Endothelial cell of umbilical vein (primary cell): ENCODE results near the gene TBCD. TPM values are rescaled to one million over a fixed set of nuclear protein-coding genes. Genes with fewer than 3 reads are reported as not detected.

Experiments
- BruUV-seq: library from RNA; stranded (reverse); fragments of 400-500 nt; replicated peaks from 2 replicates; lab custom pipeline; 2021; lab: Mats Ljungman, UMichigan
- CTCF ChIA-PET: fragments of 300-600, 350-600 bp; sonication (Branson Sonifier 250); formaldehyde crosslinking; loops from one replicate; lab custom pipeline; 2021; ENCODE audit warnings: antibody characterized with exemption, inconsistent platforms; lab: Charles Lee
- POLR2A ChIA-PET: fragments of 300-600, 350-600 bp; sonication (Branson Sonifier 250); formaldehyde crosslinking; loops from one replicate; lab custom pipeline; 2021; ENCODE audit warnings: antibody characterized with exemption, inconsistent platforms; lab: Charles Lee
- DNase-seq: peaks from one replicate; pipeline ENCODE4 v3.0.0-alpha.2; 2011; ENCODE audit warnings: low read depth, low spot score
- FAIRE-seq: peaks from 2 replicates; lab custom pipeline; 2011; peaks lifted over from hg19 to GRCh38; lab: Jason Lieb, UNC
- H2AFZ ChIP-seq: 2 replicates; pipeline ENCODE4 v1.6.0; 2012; ENCODE audit warnings: low read depth, low read length, control low read depth, inconsistent platforms
- H3K27ac ChIP-seq: 2 replicates; pipeline ENCODE4 v1.5.1; 2011; ENCODE audit warnings: low read depth, mild to moderate bottlenecking, control low read depth, low read length, moderate library complexity; ENCODE audit not compliant: insufficient read depth
- H3K27me3 ChIP-seq, 2 experiments: 2 replicates each; pipeline versions ENCODE4 v1.6.0 to v1.6.1; 2011; ENCODE audit warnings: low read length in 2 of 2, mixed read lengths in 1 of 2; ENCODE audit not compliant: control insufficient read depth in 2 of 2, insufficient read depth in 2 of 2
- H3K36me3 ChIP-seq, 2 experiments: 2 replicates in 1 of 2; 3 replicates in 1 of 2; pipeline ENCODE4 v1.5.1; 2011; ENCODE audit warnings: low read length in 2 of 2, mild to moderate bottlenecking in 1 of 2, moderate library complexity in 1 of 2; ENCODE audit not compliant: control insufficient read depth in 2 of 2, insufficient read depth in 2 of 2; ENCODE audit errors: extremely low read depth in 1 of 2
- H3K4me1 ChIP-seq: 3 replicates; pipeline ENCODE4 v1.5.1; 2011; ENCODE audit warnings: mild to moderate bottlenecking, low read length; ENCODE audit not compliant: control insufficient read depth, insufficient read depth; ENCODE audit errors: extremely low read depth
- H3K4me2 ChIP-seq: 2 replicates; pipeline ENCODE4 v1.6.1; 2011; ENCODE audit warnings: low read length, control low read depth, mixed read lengths; ENCODE audit not compliant: insufficient read depth
- H3K4me3 ChIP-seq, 3 experiments: fragments of 200-600 bp in 1 of 3; sonication (generic), shearing (Covaris generic) in 1 of 3; replicated peaks in 1 of 3; 2 replicates each; pipeline ENCODE4 v1.5.1; 2011 to 2016; ENCODE audit warnings: control low read depth in 3 of 3, low read length in 3 of 3, mild to moderate bottlenecking in 2 of 3, inconsistent platforms in 1 of 3, low read depth in 1 of 3, moderate library complexity in 1 of 3; ENCODE audit not compliant: insufficient read depth in 1 of 3
- H3K79me2 ChIP-seq: 2 replicates; pipeline ENCODE4 v1.6.0; 2012; ENCODE audit warnings: low read length, inconsistent platforms; ENCODE audit not compliant: control insufficient read depth, insufficient read depth
- H3K9ac ChIP-seq: replicated peaks from 2 replicates; pipeline ENCODE3; 2011; ENCODE audit warnings: low read length, control low read depth; ENCODE audit not compliant: insufficient read depth; ENCODE audit errors: extremely low read depth
- H3K9me1 ChIP-seq: replicated peaks from 3 replicates; pipeline ENCODE4 v1.6.0; 2011; ENCODE audit warnings: mild to moderate bottlenecking, low read length; ENCODE audit not compliant: control insufficient read depth, insufficient read depth; ENCODE audit errors: extremely low read depth
- H3K9me3 ChIP-seq: replicated peaks from 2 replicates; pipeline ENCODE4 v1.5.1; 2012; ENCODE audit warnings: low read length, inconsistent platforms; ENCODE audit not compliant: control insufficient read depth, insufficient read depth
- H4K20me1 ChIP-seq: replicated peaks from 2 replicates; pipeline ENCODE3; 2011; ENCODE audit warnings: mild to moderate bottlenecking, low read length; ENCODE audit not compliant: control insufficient read depth, insufficient read depth; ENCODE audit errors: extremely low read depth
- CTCF ChIP-seq, 2 donors: IDR thresholded peaks; 1 replicate in 1 of 2; 2 replicates in 1 of 2; pipeline ENCODE4 v1.5.1; 2011; ENCODE audit warnings: low read length in 2 of 2, mild to moderate bottlenecking in 2 of 2, moderate library complexity in 2 of 2, control low read depth in 1 of 2, inconsistent platforms in 1 of 2, low read depth in 1 of 2; ENCODE audit not compliant: insufficient read depth in 1 of 2; ENCODE audit errors: extremely low read depth in 1 of 2
- GATA2 ChIP-seq: IDR thresholded peaks from 2 replicates; pipeline ENCODE4 v1.7.0; 2011; ENCODE audit warnings: low read depth, mild to moderate bottlenecking, moderate library complexity, mixed read lengths, low read length; ENCODE audit not compliant: insufficient read length, insufficient read depth
- JUN ChIP-seq: IDR thresholded peaks from 2 replicates; pipeline ENCODE4 v1.6.1; 2011; ENCODE audit warnings: borderline replicate concordance, low read depth; ENCODE audit not compliant: insufficient read length, insufficient read depth
- MYC ChIP-seq: IDR thresholded peaks from one replicate; pipeline ENCODE4 v1.6.1; 2011; ENCODE audit warnings: mild to moderate bottlenecking, low read depth, low read length
- POLR2A ChIP-seq: IDR thresholded peaks from 2 replicates; pipeline ENCODE4 v1.6.1; 2012; ENCODE audit warnings: low read depth, mild to moderate bottlenecking, control low read depth, low read length
- POLR2AphosphoS5 ChIP-seq: IDR thresholded peaks from 2 replicates; pipeline ENCODE4 v1.6.1; 2012; ENCODE audit warnings: low read depth, mild to moderate bottlenecking, control low read depth, low read length, moderate library complexity; ENCODE audit not compliant: insufficient read depth
- dilution Hi-C: fragments of 300-500 bp; cut with MboI; formaldehyde crosslinking; loops from one replicate; pipeline ENCODE4 v1.15.0; 2019; ENCODE audit warnings: low sequenced_read_pairs; ENCODE audit not compliant: extremely low pct_ligation_motif_present
- intact Hi-C: fragments of 100-400 bp; cut with micrococcal nuclease; formaldehyde crosslinking; loops from one replicate; pipeline ENCODE4 v1.10.0; 2022
- polyA plus RNA-seq, 4 experiments: library from polyadenylated mRNA; depleted of rRNA in 3 of 4; stranded (reverse) in 3 of 4; unstranded in 1 of 4; fragments of >200 nt; gene quantifications; 2 replicates each; pipeline versions ENCODE4 v1.2.1 to v1.2.3, GENCODE V29; 2011 to 2012; ENCODE audit warnings: missing spikeins in 1 of 4
- total RNA-seq: library from RNA; stranded (reverse); gene quantifications from 2 replicates; pipeline ENCODE4 v1.2.3, GENCODE V29; 2021

The TBCD gene
- total and polyA plus RNA-seq, 2 donors (not counting 3 experiments of a cell fraction or from before 2014, with no cell fraction given) = 121 to 145 TPM

GRCh38 chr17:82974136-82974952, 222.5 kb downstream of the TBCD start:
- ChIA-PET CTCF (interaction anchor here (2.2 kb wide), 1 partner anchor 11 kb away, joined by 7 read pairs; no protein-coding TSS in a partner anchor), POLR2A (no interaction called here)
- FAIRE-seq (no peak), DNase-seq (no peak)
- no TSS peak for BruUV-seq
- H3K9me1 ChIP-seq = no peaks in the 10 kb centered on the region
- H3K27me3 ChIP-seq = no peaks in the 10 kb centered on the region
- no peak overlapping the region for H3K4me2 ChIP-seq
- intact Hi-C loops (no loop called here), dilution Hi-C loops (no loop called here)
- H3K9ac ChIP-seq = no peak overlapping the region
- H2AFZ ChIP-seq = no peak overlapping the region
- no peaks in the 10 kb centered on the region for H4K20me1 ChIP-seq
- H3K4me3 ChIP-seq = no peak overlapping the region
- no peaks in the 10 kb centered on the region for H3K79me2 ChIP-seq
- no peaks in the 10 kb centered on the region for H3K36me3 ChIP-seq
- no peaks in the 10 kb centered on the region for H3K4me1 ChIP-seq
- H3K9me3 ChIP-seq = no peaks in the 10 kb centered on the region
- H3K27ac ChIP-seq = no peak overlapping the region
- TF ChIP-seq POLR2A (no peak), GATA2 (no peak), JUN (no peak), POLR2AphosphoS5 (no peak), CTCF (IDR thresholded peaks at IDR 0.05; ENCODE audit: extremely low read depth in 1 of 2, insufficient read depth in 1 of 2, low read depth in 1 of 2, low read length in 2 of 2) (no peak), MYC (no peak)
